ENCODE results near the gene INS.

- TF ChIP-seq CTCF (IDR thresholded peaks at IDR 0.05), result no peak
- no peak for TF ChIP-seq ZFX (IDR thresholded peaks at IDR 0.05; ENCODE audit: borderline replicate concordance)
Observed at GRCh38 chr11:2142300-2142759, 18.7 kb downstream of the INS start.
